Measurements from ENCODE around the gene NUP37. TPM values are rescaled to one million over a fixed set of nuclear protein-coding genes. Genes with fewer than 3 reads are reported as not detected.

The NUP37 gene
- total and polyA plus RNA-seq, 2 of the 13 experiments (the other 11 are each of a cell fraction or from before 2014, with no cell fraction given), result 50.6 to 80.1 TPM

- H4K20me1 ChIP-seq (ENCODE audit: insufficient read depth, low read length), result no peaks in the 10 kb centered on the region
- H3K36me3 ChIP-seq (replicated peaks in 1 of 2; ENCODE audit: control insufficient read depth in 1 of 2, insufficient read depth in 2 of 2, low read length in 2 of 2), result peaks cover 0 to 3% of the 10 kb centered on the region in 2 experiments; a peak in 3 of 5 replicates
- no peaks in the 10 kb centered on the region for H3K9me3 ChIP-seq (ENCODE audit: low read length)
- no TSS peak for BruUV-seq (replicated peaks)
- in situ Hi-C loops (cut with HindIII; ENCODE audit: extremely low pct_ligation_motif_present, low pct_unique_long_range_greater_than_20kb), result no loop called here
- H3K27ac ChIP-seq (ENCODE audit: extremely low read length, insufficient read depth, low read length), result no peak overlapping the region
- no peak overlapping the region for H3K9ac ChIP-seq (ENCODE audit: insufficient read depth, low read depth, low read length)
- H2AFZ ChIP-seq (ENCODE audit: low read length), result no peak overlapping the region
- no peak for TF ChIP-seq ZNF660 (CRISPR knock-in tag; IDR thresholded peaks at IDR 0.05; ENCODE audit: borderline replicate concordance, low read depth)
- no peak for TF ChIP-seq ZBTB33 (CRISPR knock-in tag; IDR thresholded peaks at IDR 0.05)
- TF ChIP-seq HMGA1 (CRISPR knock-in tag; conservative IDR thresholded peaks at IDR 0.05), result no peak
- no peaks in the 10 kb centered on the region for H3K27me3 ChIP-seq (ENCODE audit: control insufficient read depth in 1 of 2, insufficient read depth in 2 of 2, low read length in 2 of 2)
- intact Hi-C loops (cut with micrococcal nuclease; ENCODE audit: unreplicated experiment), result no loop called here
- FAIRE-seq, result no peak
- ChIA-PET CTCF (ENCODE audit: low intra/inter-chr PET ratio, low total read pairs) (no interaction called here), POLR2A (no interaction called here)
- H3K4me2 ChIP-seq (ENCODE audit: low read depth, low read length), result no peak overlapping the region
- no peak overlapping the region for H3K4me3 ChIP-seq (replicated peaks in 1 of 3; ENCODE audit: insufficient read depth in 1 of 3, low read depth in 2 of 3, low read length in 3 of 3)
- WGBS (ENCODE audit: low lambda C conversion rate), result 100% methylated on average over 1 of the region's 4 CpGs
- ATAC-seq, result no peak
- H3K79me2 ChIP-seq (ENCODE audit: insufficient read depth, low read length), result no peaks in the 10 kb centered on the region
- no peak for DNase-seq (ENCODE audit: low spot score)
- peaks cover 6% of the 10 kb centered on the region; the same call in 1 of the 2 replicates for H3K4me1 ChIP-seq (ENCODE audit: insufficient read depth, low read length)
Observed at GRCh38 chr12:102052192-102053061, 67.5 kb downstream of the NUP37 start.

- H3K27ac ChIP-seq (ENCODE audit: extremely low read length, insufficient read depth, low read length), result no peak overlapping the region
- no peaks in the 10 kb centered on the region for H3K9me3 ChIP-seq (ENCODE audit: low read length)
- H3K4me3 ChIP-seq (replicated peaks in 1 of 3; ENCODE audit: insufficient read depth in 1 of 3, low read depth in 2 of 3, low read length in 3 of 3), result no peak overlapping the region
- peaks cover 6% of the 10 kb centered on the region; the same call in 1 of the 2 replicates for H3K4me1 ChIP-seq (ENCODE audit: insufficient read depth, low read length)
- no peaks in the 10 kb centered on the region for H3K27me3 ChIP-seq (ENCODE audit: control insufficient read depth in 1 of 2, insufficient read depth in 2 of 2, low read length in 2 of 2)
- no peaks in the 10 kb centered on the region for H4K20me1 ChIP-seq (ENCODE audit: insufficient read depth, low read length)
- FAIRE-seq (no peak), ATAC-seq (no peak), DNase-seq (ENCODE audit: low spot score) (no peak)
- no TSS peak for BruUV-seq (replicated peaks)
- TF ChIP-seq PHF5A (CRISPR knock-in tag; IDR thresholded peaks at IDR 0.05; ENCODE audit: low read depth, unreplicated experiment), result no peak
- TF ChIP-seq ZNF430 (CRISPR knock-in tag; IDR thresholded peaks at IDR 0.05), result no peak
- TF ChIP-seq REXO4 (CRISPR knock-in tag; IDR thresholded peaks at IDR 0.05; ENCODE audit: borderline replicate concordance), result no peak
- TF ChIP-seq HOXD1 (CRISPR knock-in tag; IDR thresholded peaks at IDR 0.05), result no peak
- TF ChIP-seq, protein P1, sequence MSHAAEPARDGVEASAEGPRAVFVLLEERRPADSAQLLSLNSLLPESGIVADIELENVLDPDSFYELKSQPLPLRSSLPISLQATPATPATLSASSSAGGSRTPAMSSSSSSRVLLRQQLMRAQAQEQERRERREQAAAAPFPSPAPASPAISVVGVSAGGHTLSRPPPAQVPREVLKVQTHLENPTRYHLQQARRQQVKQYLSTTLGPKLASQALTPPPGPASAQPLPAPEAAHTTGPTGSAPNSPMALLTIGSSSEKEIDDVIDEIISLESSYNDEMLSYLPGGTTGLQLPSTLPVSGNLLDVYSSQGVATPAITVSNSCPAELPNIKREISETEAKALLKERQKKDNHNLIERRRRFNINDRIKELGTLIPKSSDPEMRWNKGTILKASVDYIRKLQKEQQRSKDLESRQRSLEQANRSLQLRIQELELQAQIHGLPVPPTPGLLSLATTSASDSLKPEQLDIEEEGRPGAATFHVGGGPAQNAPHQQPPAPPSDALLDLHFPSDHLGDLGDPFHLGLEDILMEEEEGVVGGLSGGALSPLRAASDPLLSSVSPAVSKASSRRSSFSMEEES (CRISPR knock-in tag; IDR thresholded peaks at IDR 0.05), result no peak
- TF ChIP-seq ZNF724P (CRISPR knock-in tag; IDR thresholded peaks at IDR 0.05; ENCODE audit: borderline replicate concordance), result no peak
- no peak for TF ChIP-seq PHB2 (IDR thresholded peaks at IDR 0.05; ENCODE audit: partially characterized antibody)
- H3K4me2 ChIP-seq (ENCODE audit: low read depth, low read length), result no peak overlapping the region
- POLR2A ChIA-PET, result no interaction called here
- WGBS (ENCODE audit: low lambda C conversion rate), result 96% methylated on average over 1 of the region's 1 CpG
- no peaks in the 10 kb centered on the region for H3K79me2 ChIP-seq (ENCODE audit: insufficient read depth, low read length)
- in situ Hi-C loops (cut with HindIII; ENCODE audit: extremely low pct_ligation_motif_present, low pct_unique_long_range_greater_than_20kb), result no loop called here
- H2AFZ ChIP-seq (ENCODE audit: low read length), result no peak overlapping the region
- CTCF ChIA-PET (ENCODE audit: low intra/inter-chr PET ratio, low total read pairs), result no interaction called here
- intact Hi-C loops (cut with micrococcal nuclease; ENCODE audit: unreplicated experiment), result no loop called here
- no peak overlapping the region for H3K9ac ChIP-seq (ENCODE audit: insufficient read depth, low read depth, low read length)
- H3K36me3 ChIP-seq (replicated peaks in 1 of 2; ENCODE audit: control insufficient read depth in 1 of 2, insufficient read depth in 2 of 2, low read length in 2 of 2), result peaks cover 0 to 3% of the 10 kb centered on the region in 2 experiments; a peak in 3 of 5 replicates
Observed at GRCh38 chr12:102051431-102051965, 68.4 kb downstream of the NUP37 start.
